Measurements from ENCODE around the gene NRF1. TPM values are rescaled to one million over a fixed set of nuclear protein-coding genes. Genes with fewer than 3 reads are reported as not detected.

The NRF1 gene
- polyA plus RNA-seq, 2 of the 4 experiments (the other 2 are of a cell fraction): 11.2 to 18.5 TPM

GRCh38 chr7:129675521-129675920 is 64.0 kb downstream of the NRF1 start:
- FAIRE-seq (no peak), DNase-seq (ENCODE audit: low read depth in 1 of 2, low spot score in 1 of 2) (no peak), ATAC-seq (no peak)
- TF ChIP-seq CBX2 (IDR thresholded peaks at IDR 0.05; ENCODE audit: borderline replicate concordance, low read depth) (no peak), RARB (CRISPR knock-in tag; IDR thresholded peaks at IDR 0.05) (no peak), FOSL2 (IDR thresholded peaks at IDR 0.05) (no peak), FOSL2 (CRISPR knock-in tag; IDR thresholded peaks at IDR 0.05) (no peak), NR3C1 (IDR thresholded peaks at IDR 0.05) (no peak), HEYL (CRISPR knock-in tag; IDR thresholded peaks at IDR 0.05) (no peak), CBX8 (IDR thresholded peaks at IDR 0.05) (no peak), KDM5A (IDR thresholded peaks at IDR 0.05) (no peak), ELK1 (IDR thresholded peaks at IDR 0.05; ENCODE audit: low read depth, low read length) (no peak), CEBPB (IDR thresholded peaks at IDR 0.05) (no peak), HOXB5 (CRISPR knock-in tag; IDR thresholded peaks at IDR 0.05) (no peak), RNF2 (IDR thresholded peaks at IDR 0.05; ENCODE audit: borderline replicate concordance, low read depth) (no peak), TP53 (CRISPR knock-in tag; IDR thresholded peaks at IDR 0.05) (no peak), MAX (IDR thresholded peaks at IDR 0.05) (no peak), ATOH8 (CRISPR knock-in tag; IDR thresholded peaks at IDR 0.05; ENCODE audit: low read depth) (no peak), MAFK (IDR thresholded peaks at IDR 0.05; ENCODE audit: partially characterized antibody) (no peak), HMGXB4 (CRISPR knock-in tag; IDR thresholded peaks at IDR 0.05; ENCODE audit: borderline replicate concordance) (no peak)
- Histone ChIP-seq H3K9me3 (peaks cover 7% of the 10 kb centered on the region; the same call in 2 of the 3 replicates), H3K4me2 (no peak overlapping the region), H3K4me3 (no peak overlapping the region), H3K27ac (no peak overlapping the region), H3K4me1 (0 out of 3 replicates have a peak, but pooled peaks cover 4% of the 10 kb centered on the region)
- 94% methylated on average over 2 of the region's 2 CpGs for WGBS (ENCODE audit: missing lambda C conversion rate)
- CTCF ChIA-PET: interaction anchor here (0.7 to 1.0 kb wide), 4 partner anchors 10 to 155 kb away, joined by 3 to 5 read pairs (median 4); no protein-coding TSS in a partner anchor
- POLR2A ChIA-PET: no interaction called here

- Histone ChIP-seq H3K4me1 (no peaks in the 10 kb centered on the region), H3K4me3 (no peak overlapping the region), H3K4me2 (no peak overlapping the region), H3K9me3 (peaks cover 7% of the 10 kb centered on the region; the same call in 2 of the 3 replicates), H3K27ac (no peak overlapping the region)
- POLR2A ChIA-PET: no interaction called here
- FAIRE-seq: peak; percentile 7
- CTCF ChIA-PET: interaction anchor here (0.7 to 1.0 kb wide), 3 partner anchors 11 to 149 kb away, joined by 3 to 4 read pairs (median 4); no protein-coding TSS in a partner anchor
- 92% methylated on average over 7 of the region's 7 CpGs for WGBS (ENCODE audit: missing lambda C conversion rate)
- DNase-seq (ENCODE audit: low read depth in 1 of 2, low spot score in 1 of 2): no peak
- TF ChIP-seq HES2 (IDR thresholded peaks at IDR 0.05) (no peak), HMGXB4 (CRISPR knock-in tag; IDR thresholded peaks at IDR 0.05; ENCODE audit: borderline replicate concordance) (no peak), CTCF (IDR thresholded peaks at IDR 0.05) (no peak), ZNF302 (CRISPR knock-in tag; IDR thresholded peaks at IDR 0.05) (no peak), GATA3 (IDR thresholded peaks at IDR 0.05; ENCODE audit: borderline replicate concordance) (no peak), HOXB5 (CRISPR knock-in tag; IDR thresholded peaks at IDR 0.05) (no peak), ZSCAN20 (CRISPR knock-in tag; IDR thresholded peaks at IDR 0.05) (no peak)
- no peak for ATAC-seq
Observed at GRCh38 chr7:129676017-129676897, 64.7 kb downstream of the NRF1 start.

Measured in A549 (cell line).